Skin of body (tissue), 2 donors: ENCODE results near the gene CMKLR1. TPM values are rescaled to one million over a fixed set of nuclear protein-coding genes. Genes with fewer than 3 reads are reported as not detected.
A peak's percentile ranks its signal among the peaks of the same experiment; 100 is the strongest.

ENCODE experiments used
- DNase-seq: peaks from one replicate; lab custom pipeline; 2025; lab: John Stamatoyannopoulos, UW
- total RNA-seq: library from RNA; depleted of rRNA; stranded (reverse); fragments of >200 nt; gene quantifications from one replicate; pipeline ENCODE4 v1.2.3, GENCODE V29; 2014

CMKLR1 gene
- total RNA-seq, 1 donor from 2014 or later = 10.0 TPM

GRCh38 chr12:108317308-108318234 lies 21.5 kb downstream of the CMKLR1 start:
- DNase-seq = no peak

GRCh38 chr12:108316176-108317086 lies 22.7 kb downstream of the CMKLR1 start:
- DNase-seq = no peak

GRCh38 chr12:108315486-108316105 lies 23.5 kb downstream of the CMKLR1 start:
- no peak for DNase-seq

GRCh38 chr12:108313606-108314351 lies 25.3 kb downstream of the CMKLR1 start:
- DNase-seq = peak; percentile 68

- peak; percentile 68 for DNase-seq
These were observed 25.9 kb downstream of the CMKLR1 start for GRCh38 chr12:108313241-108313605.

- DNase-seq = no peak
These were observed 26.4 kb downstream of the CMKLR1 start for GRCh38 chr12:108312693-108313189.

- DNase-seq = no peak
These were observed 26.9 kb downstream of the CMKLR1 start for GRCh38 chr12:108312073-108312659.

GRCh38 chr12:108311605-108312004 lies 27.5 kb downstream of the CMKLR1 start:
- no peak for DNase-seq

- peak; percentile 13 for DNase-seq
These were observed 28.6 kb downstream of the CMKLR1 start for GRCh38 chr12:108310489-108310888.

- no peak for DNase-seq
These were observed 29.3 kb downstream of the CMKLR1 start for GRCh38 chr12:108309674-108310312.

- peak; percentile 76 for DNase-seq
These were observed 30.6 kb downstream of the CMKLR1 start for GRCh38 chr12:108308395-108309085.

GRCh38 chr12:108307006-108307405 lies 32.1 kb downstream of the CMKLR1 start:
- DNase-seq = no peak

- DNase-seq = no peak
These were observed 32.6 kb downstream of the CMKLR1 start for GRCh38 chr12:108306506-108306905.

- no peak for DNase-seq
These were observed 33.1 kb downstream of the CMKLR1 start for GRCh38 chr12:108305991-108306501.

GRCh38 chr12:108305520-108305919 lies 33.6 kb downstream of the CMKLR1 start:
- DNase-seq = peak; percentile 87

- DNase-seq = no peak
These were observed 34.5 kb downstream of the CMKLR1 start for GRCh38 chr12:108304633-108305032.

- no peak for DNase-seq
These were observed 35.4 kb downstream of the CMKLR1 start for GRCh38 chr12:108303703-108304102.

GRCh38 chr12:108302403-108303311 lies 36.5 kb downstream of the CMKLR1 start:
- peak; percentile 87 for DNase-seq
